Osteocyte (in vitro differentiated cells): Measurements from ENCODE around the gene PTPRG. TPM values are rescaled to one million over a fixed set of nuclear protein-coding genes. Genes with fewer than 3 reads are reported as not detected.

Experiments used
- DNase-seq: peaks from one replicate; pipeline ENCODE4 v3.0.0; 2021; ENCODE audit warnings: mixed read lengths; ENCODE audit not compliant: unreplicated experiment; ENCODE audit errors: extremely low spot score
- H3K27ac Mint-ChIP-seq: one replicate; pipeline ENCODE4 v1.8.0; 2021; ENCODE audit warnings: mild to moderate bottlenecking, mixed read lengths; ENCODE audit not compliant: unreplicated experiment
- H3K27me3 Mint-ChIP-seq: one replicate; pipeline ENCODE4 v1.8.0; 2021; ENCODE audit warnings: mixed read lengths; ENCODE audit not compliant: unreplicated experiment
- H3K36me3 Mint-ChIP-seq: one replicate; pipeline ENCODE4 v1.8.0; 2021; ENCODE audit warnings: mixed read lengths; ENCODE audit not compliant: unreplicated experiment
- H3K4me1 Mint-ChIP-seq: one replicate; pipeline ENCODE4 v1.8.0; 2021; ENCODE audit warnings: mixed read lengths; ENCODE audit not compliant: unreplicated experiment
- H3K4me3 Mint-ChIP-seq: one replicate; pipeline ENCODE4 v1.8.0; 2021; ENCODE audit warnings: mild to moderate bottlenecking, moderate library complexity, mixed read lengths; ENCODE audit not compliant: unreplicated experiment
- H3K9me3 Mint-ChIP-seq: one replicate; pipeline ENCODE4 v1.8.0; 2021; ENCODE audit warnings: mixed read lengths; ENCODE audit not compliant: unreplicated experiment
- CTCF ChIP-seq: fragments of 200-600 bp; sonication (generic); IDR thresholded peaks from 2 replicates; pipeline ENCODE4 v1.5.0; 2021; ENCODE audit warnings: antibody characterized with exemption, mild to moderate bottlenecking, moderate library complexity
- total RNA-seq: library from RNA; stranded (reverse); gene quantifications from 2 replicates; pipeline ENCODE4 v1.2.1, GENCODE V29; 2021

Gene PTPRG
- total RNA-seq, 1 donor from 2014 or later, result 48.1 TPM

GRCh38 chr3:62049033-62049432, 487.7 kb downstream of the PTPRG start:
- TF ChIP-seq CTCF, result no peak
- H3K27me3 Mint-ChIP-seq, result no peaks in the 10 kb centered on the region
- H3K4me3 Mint-ChIP-seq, result no peak overlapping the region
- no peaks in the 10 kb centered on the region for H3K4me1 Mint-ChIP-seq
- H3K36me3 Mint-ChIP-seq, result no peaks in the 10 kb centered on the region
- no peak for DNase-seq
- no peaks in the 10 kb centered on the region for H3K9me3 Mint-ChIP-seq
- H3K27ac Mint-ChIP-seq, result no peak overlapping the region

GRCh38 chr3:62051506-62051905, 490.1 kb downstream of the PTPRG start:
- Mint-ChIP-seq H3K36me3 (no peaks in the 10 kb centered on the region), H3K4me3 (no peak overlapping the region), H3K9me3 (no peaks in the 10 kb centered on the region), H3K4me1 (no peaks in the 10 kb centered on the region), H3K27ac (no peak overlapping the region), H3K27me3 (no peaks in the 10 kb centered on the region)
- no peak for DNase-seq
- TF ChIP-seq CTCF, result peak; percentile 46

- Mint-ChIP-seq H3K9me3 (no peaks in the 10 kb centered on the region), H3K36me3 (no peaks in the 10 kb centered on the region), H3K27me3 (no peaks in the 10 kb centered on the region), H3K27ac (no peak overlapping the region), H3K4me1 (no peaks in the 10 kb centered on the region), H3K4me3 (no peak overlapping the region)
- DNase-seq, result no peak
- TF ChIP-seq CTCF, result no peak
Measured at GRCh38 chr3:62052331-62052730, 491.0 kb downstream of the PTPRG start.

GRCh38 chr3:62056658-62057057, 495.3 kb downstream of the PTPRG start:
- no peaks in the 10 kb centered on the region for H3K9me3 Mint-ChIP-seq
- H3K27me3 Mint-ChIP-seq, result no peaks in the 10 kb centered on the region
- DNase-seq, result no peak
- H3K4me3 Mint-ChIP-seq, result no peak overlapping the region
- H3K36me3 Mint-ChIP-seq, result no peaks in the 10 kb centered on the region
- H3K27ac Mint-ChIP-seq, result no peak overlapping the region
- no peak for TF ChIP-seq CTCF
- H3K4me1 Mint-ChIP-seq, result peaks cover 3% of the 10 kb centered on the region

GRCh38 chr3:62057339-62058047, 496.1 kb downstream of the PTPRG start:
- DNase-seq, result no peak
- H3K36me3 Mint-ChIP-seq, result no peaks in the 10 kb centered on the region
- H3K27ac Mint-ChIP-seq, result no peak overlapping the region
- no peak for TF ChIP-seq CTCF
- no peak overlapping the region for H3K4me3 Mint-ChIP-seq
- peaks cover 3% of the 10 kb centered on the region for H3K4me1 Mint-ChIP-seq
- no peaks in the 10 kb centered on the region for H3K27me3 Mint-ChIP-seq
- no peaks in the 10 kb centered on the region for H3K9me3 Mint-ChIP-seq
